ENCODE results near the gene PRAMEF14.
"Not testable (repeated sequence)": the region's sequence is repeated elsewhere in the genome, so short reads cannot be mapped to it uniquely, and the experiment has no call there.

PRAMEF14 gene

GRCh38 chr1:13347034-13347433, at the start of gene PRAMEF14:
Gene PRAMEF14 (minus strand): TSS chr1:13347134. CDS start chr1:13345314, 1,820 bp downstream.
- DNase-seq (ENCODE audit: low read depth in 3 of 3), result not testable (repeated sequence)

DNA sequence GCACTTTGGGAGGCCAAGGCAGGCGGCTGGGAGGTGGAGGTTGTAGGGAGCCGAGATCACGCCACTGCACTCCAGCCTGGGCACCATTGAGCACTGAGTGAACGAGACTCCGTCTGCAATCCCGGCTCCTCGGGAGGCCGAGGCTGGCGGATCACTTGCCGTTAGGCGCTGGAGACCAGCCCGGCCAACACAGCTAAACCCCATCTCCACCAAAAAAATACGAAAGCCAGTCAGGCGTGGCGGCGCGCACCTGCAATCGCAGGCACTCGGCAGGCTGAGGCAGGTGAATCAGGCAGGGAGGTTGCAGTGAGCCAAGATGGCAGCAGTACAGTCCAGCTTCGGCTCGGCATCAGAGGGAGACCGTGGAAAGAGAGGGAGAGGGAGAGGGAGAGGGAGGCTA, 48.4 kb upstream of the PRAMEF14 start:
- DNase-seq (ENCODE audit: low read depth in 3 of 3), result not testable (repeated sequence)

DNA sequence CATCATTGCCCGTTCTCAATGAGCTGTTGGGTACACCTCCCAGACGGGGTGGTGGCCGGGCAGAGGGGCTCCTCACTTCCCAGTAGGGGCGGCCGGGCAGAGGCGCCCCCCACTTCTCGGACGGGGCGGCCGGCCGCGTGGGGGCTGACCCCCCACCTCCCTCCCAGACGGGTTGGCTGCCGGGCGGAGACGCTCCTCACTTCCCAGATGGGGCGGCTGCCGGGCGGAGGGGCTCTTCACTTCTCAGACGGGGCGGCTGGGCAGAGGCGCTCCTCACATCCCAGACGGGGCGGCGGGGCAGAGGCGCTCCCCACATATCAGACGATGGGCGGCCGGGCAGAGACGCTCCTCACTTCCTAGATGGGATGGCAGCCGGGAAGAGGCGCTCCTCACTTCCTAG, 47.8 kb upstream of the PRAMEF14 start:
- not testable (repeated sequence) for DNase-seq (ENCODE audit: low read depth in 3 of 3)

DNA sequence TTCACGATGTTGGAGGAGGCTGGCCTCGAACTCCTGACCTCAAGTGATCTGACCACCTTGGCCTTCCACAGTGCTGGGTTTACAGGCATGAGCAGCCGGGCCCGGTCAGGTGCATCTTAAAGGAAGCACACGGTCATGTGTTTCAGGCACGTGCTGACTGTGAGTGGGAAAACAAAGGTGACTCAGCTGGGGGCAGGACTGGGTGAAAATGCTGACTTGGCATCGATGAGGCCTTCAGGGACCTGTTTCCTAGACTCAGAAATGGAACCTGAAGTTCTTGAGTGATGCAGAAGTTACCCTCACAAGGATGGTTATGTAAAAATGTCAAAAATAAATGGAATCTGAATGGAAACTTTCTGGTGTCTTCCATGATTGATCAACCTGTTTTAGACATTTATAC, 46.1 kb upstream of the PRAMEF14 start:
- not testable (repeated sequence) for DNase-seq (ENCODE audit: low read depth in 3 of 3)

DNA sequence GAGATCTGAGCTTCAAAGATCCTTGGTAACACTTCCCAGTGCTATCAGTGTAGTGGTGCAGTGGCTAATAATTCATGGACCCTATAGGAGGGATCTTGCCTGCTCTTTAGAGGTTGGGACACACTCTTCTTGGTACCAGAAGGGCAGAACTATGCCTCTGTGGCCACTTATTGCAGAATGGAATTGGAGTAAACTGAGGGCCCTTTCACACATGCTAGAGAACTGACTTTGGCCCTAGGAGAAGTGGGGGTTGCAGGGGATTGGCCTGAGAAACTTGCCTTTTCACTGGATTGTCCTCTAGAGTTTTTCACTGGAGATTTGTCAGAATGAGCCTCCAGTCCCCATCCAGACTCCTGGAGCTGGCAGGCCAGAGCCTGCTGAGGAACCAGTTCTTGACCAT, 42.4 kb upstream of the PRAMEF14 start, which contains the start of gene PRAMEF17:
Gene PRAMEF17, plus strand, starts transcription at position 301 of the 400 bp plus-strand sequence. Its CDS starts 26 bp downstream, at position 327.
- not testable (repeated sequence) for DNase-seq (ENCODE audit: low read depth in 3 of 3)

DNA sequence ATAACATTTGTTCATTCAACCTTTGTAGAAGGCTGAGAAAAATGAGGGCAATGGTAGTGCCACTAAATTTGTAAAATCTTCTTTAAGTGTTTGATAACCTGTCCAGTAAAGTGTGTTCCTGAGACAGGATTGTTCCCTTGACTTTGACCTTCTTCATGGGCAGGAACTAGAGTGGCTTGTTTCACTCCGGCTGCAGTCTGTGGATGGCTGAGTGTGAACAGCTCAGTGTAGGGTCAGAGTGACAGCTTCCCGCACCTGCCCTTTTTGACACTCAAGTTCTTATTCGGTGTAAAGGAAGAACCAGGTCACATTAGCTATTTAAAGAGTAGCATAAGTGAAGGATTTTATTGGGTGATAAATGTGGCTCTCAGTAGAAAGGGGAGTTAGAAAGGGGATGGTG, 33.4 kb upstream of the PRAMEF14 start:
- DNase-seq (ENCODE audit: low read depth in 3 of 3), result not testable (repeated sequence)

GRCh38 chr1:13378983-13379382, 32.0 kb upstream of the PRAMEF14 start:
- DNase-seq (ENCODE audit: low read depth in 3 of 3), result not testable (repeated sequence)

DNA sequence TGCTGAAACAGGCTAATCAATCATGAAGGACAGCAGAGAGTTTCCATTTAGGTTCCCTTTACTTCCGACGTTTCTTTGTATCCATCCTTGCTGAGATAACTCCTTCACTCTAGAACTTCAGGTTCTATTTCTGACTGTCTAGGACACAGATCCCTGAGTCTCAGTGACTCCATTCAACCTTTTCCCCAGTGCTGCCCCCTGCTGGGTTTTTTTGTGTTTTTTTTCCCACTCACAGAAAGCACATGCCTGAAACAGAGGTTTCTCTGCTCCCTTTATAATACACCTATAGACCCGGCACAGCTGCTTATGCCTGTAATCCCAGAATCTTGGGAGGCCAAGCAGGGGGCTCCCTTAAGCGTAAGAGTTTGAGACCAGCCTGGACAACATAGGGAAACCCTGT, 21.6 kb upstream of the PRAMEF14 start:
- DNase-seq (ENCODE audit: low read depth in 3 of 3), result not testable (repeated sequence)

- not testable (repeated sequence) for DNase-seq (ENCODE audit: low read depth in 3 of 3)
Observed at GRCh38 chr1:13366536-13366935, 19.6 kb upstream of the PRAMEF14 start.

GRCh38 chr1:13364928-13365327, 18.0 kb upstream of the PRAMEF14 start:
- DNase-seq (ENCODE audit: low read depth in 3 of 3), result not testable (repeated sequence)

DNA sequence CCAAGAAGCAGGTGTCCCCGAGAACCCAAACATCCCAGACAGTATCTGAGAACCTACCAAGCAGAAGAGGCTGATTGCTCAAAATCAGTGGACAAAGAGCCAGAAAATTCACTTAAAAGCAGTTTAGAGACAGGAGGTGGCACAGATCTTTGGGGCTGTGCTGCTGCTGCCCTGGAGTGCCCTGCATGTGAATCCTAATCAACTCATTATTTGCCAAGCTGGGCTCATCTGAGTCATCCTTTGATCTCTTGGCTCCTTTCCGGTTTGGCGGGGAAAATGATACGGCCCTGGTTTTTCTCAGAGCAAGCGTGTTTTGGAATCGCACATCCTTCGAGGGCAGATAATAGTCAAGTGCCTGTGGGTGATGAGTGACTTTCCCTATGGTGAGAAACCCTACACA, 15.4 kb upstream of the PRAMEF14 start:
- not testable (repeated sequence) for DNase-seq (ENCODE audit: low read depth in 3 of 3)

GRCh38 chr1:13356774-13357173, 9.8 kb upstream of the PRAMEF14 start:
- not testable (repeated sequence) for DNase-seq (ENCODE audit: low read depth in 3 of 3)

- DNase-seq (ENCODE audit: low read depth in 3 of 3), result not testable (repeated sequence)
Observed at GRCh38 chr1:13354475-13354874, 7.5 kb upstream of the PRAMEF14 start.

GRCh38 chr1:13353476-13353875, 6.5 kb upstream of the PRAMEF14 start:
- not testable (repeated sequence) for DNase-seq (ENCODE audit: low read depth in 3 of 3)

GRCh38 chr1:13342496-13342895, 4.4 kb downstream of the PRAMEF14 start:
- not testable (repeated sequence) for DNase-seq (ENCODE audit: low read depth in 3 of 3)

GRCh38 chr1:13315281-13315680, 31.7 kb downstream of the PRAMEF14 start, which contains the start of gene PRAMEF15:
Gene PRAMEF15 (plus strand): TSS chr1:13315581. CDS start chr1:13318408, 2,827 bp downstream.
- DNase-seq (ENCODE audit: low read depth in 3 of 3), result not testable (repeated sequence)

GRCh38 chr1:13303239-13303638, 43.7 kb downstream of the PRAMEF14 start, which contains the start of gene PRAMEF33:
Gene PRAMEF33 (plus strand): TSS chr1:13303539. CDS start chr1:13305955, 2,416 bp downstream.
- DNase-seq (ENCODE audit: low read depth in 3 of 3), result not testable (repeated sequence)

- not testable (repeated sequence) for DNase-seq (ENCODE audit: low read depth in 3 of 3)
Observed at GRCh38 chr1:13302197-13302596, 44.7 kb downstream of the PRAMEF14 start.

DNA sequence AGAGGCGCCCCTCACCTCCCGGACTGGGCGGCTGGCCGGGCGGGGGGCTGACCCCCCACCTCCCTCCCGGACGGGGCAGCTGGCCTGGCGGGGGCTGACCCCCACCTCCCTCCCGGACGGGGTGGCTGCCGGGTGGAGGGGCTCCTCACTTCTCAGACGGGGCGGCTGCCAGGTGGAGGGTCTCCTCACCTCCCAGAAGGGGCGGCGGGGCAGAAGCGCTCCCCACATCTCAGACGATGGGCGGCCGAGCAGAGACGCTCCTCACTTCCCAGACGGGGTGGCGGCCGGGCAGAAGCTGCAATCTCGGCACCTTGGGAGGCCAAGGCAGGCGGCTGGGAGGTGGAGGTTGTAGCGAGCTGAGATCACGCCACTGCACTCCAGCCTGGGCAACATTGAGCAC, 48.2 kb downstream of the PRAMEF14 start:
- DNase-seq (ENCODE audit: low read depth in 3 of 3), result not testable (repeated sequence)

- not testable (repeated sequence) for DNase-seq (ENCODE audit: low read depth in 3 of 3)
Observed at GRCh38 chr1:13297216-13297931, 49.6 kb downstream of the PRAMEF14 start.

Data from stimulated activated CD4-positive, alpha-beta T cell treated with anti-CD3 and anti-CD28 coated beads, TNF-alpha, amount 100 ng/mL, for 4 hours (primary cell).